Transverse colon (tissue), 4 donors: ENCODE data around the gene SAPCD2.
"Not testable (repeated sequence)": the region's sequence is repeated elsewhere in the genome, so short reads cannot be mapped to it uniquely, and the experiment has no call there.

Source experiments
- CTCF ChIP-seq, 5 experiments: fragments of 200-600 bp in 3 of 5; fragments of 450-650 bp in 2 of 5; sonication (generic) in 3 of 5; IDR thresholded peaks; 1 replicate in 2 of 5; 2 replicates in 3 of 5; pipeline ENCODE4 v1.5.1; 2016 to 2017; ENCODE audit warnings: antibody characterized with exemption in 5 of 5, inconsistent platforms in 3 of 5, mild to moderate bottlenecking in 2 of 5, moderate library complexity in 1 of 5
- POLR2AphosphoS5 ChIP-seq, 3 donors: sonication (generic); formaldehyde crosslinking; IDR thresholded peaks; one replicate each; pipeline ENCODE4 v1.6.1; 2016; ENCODE audit warnings: antibody characterized with exemption in 3 of 3

DNA sequence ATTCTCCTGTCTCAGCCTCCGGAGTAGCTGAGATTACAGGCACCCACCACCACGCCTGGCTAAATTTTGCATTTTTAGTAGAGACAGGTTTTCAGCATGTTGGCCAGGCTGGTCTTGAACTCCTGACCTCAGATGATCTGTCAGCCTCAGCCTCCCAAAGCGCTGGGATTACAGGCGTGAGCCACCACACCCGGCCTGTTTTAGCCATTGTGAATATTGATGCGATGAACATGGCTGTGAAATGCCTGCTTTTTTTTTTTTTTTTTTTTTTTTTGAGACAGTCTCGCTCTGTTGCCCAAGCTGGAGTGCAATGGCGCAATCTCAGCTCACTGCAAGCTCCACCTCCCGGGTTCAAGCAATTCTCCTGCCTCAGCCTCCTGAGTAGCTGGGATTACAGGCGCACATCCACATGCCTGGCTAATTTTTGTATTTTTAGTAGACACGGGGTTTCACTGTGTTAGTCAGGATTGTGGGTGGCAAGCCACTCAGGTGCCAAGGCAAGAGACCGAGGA lies 47.8 kb upstream of the SAPCD2 start:
- not testable (repeated sequence) for TF ChIP-seq POLR2AphosphoS5, CTCF (IDR thresholded peaks at IDR 0.05)
